SK-N-SH (cell line): ENCODE results near the gene ZNF280D.

Source experiments
- POLR2AphosphoS5 ChIP-seq: IDR thresholded peaks from 2 replicates; pipeline ENCODE4 v1.6.1; 2012; ENCODE audit warnings: low read depth, low read length
- TAF1 ChIP-seq: IDR thresholded peaks from 2 replicates; pipeline ENCODE4 v1.6.1; 2012; ENCODE audit warnings: low read depth, mild to moderate bottlenecking, low read length, moderate library complexity, borderline replicate concordance

DNA sequence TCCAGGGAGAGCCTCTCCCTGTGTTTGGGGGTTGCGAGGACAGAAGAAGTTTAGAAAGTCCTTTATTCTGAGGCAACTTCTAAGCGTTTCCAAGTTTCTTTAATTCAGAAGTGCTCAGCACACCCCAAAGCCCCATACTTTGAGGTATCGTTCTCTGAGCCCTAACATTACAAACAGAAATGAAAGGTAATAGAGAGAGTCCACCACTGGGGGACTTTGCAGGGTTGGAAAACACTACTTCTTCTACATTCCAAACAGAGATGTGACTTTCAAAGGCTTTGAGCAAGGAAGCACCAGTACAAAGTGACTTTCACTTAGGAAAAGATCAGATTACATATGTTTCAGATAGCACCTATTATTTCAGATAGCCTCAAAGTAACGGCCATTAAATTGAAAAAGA, 6.2 kb upstream of the ZNF280D start:
- no peak for TF ChIP-seq TAF1
- TF ChIP-seq POLR2AphosphoS5, result no peak
